ENCODE measurements around the gene ERCC2. TPM values are rescaled to one million over a fixed set of nuclear protein-coding genes. Genes with fewer than 3 reads are reported as not detected.
A peak's percentile ranks its signal among the peaks of the same experiment; 100 is the strongest.

The ERCC2 gene
- total RNA-seq, 2 donors from 2014 or later, result 87.9 to 105 TPM

DNA sequence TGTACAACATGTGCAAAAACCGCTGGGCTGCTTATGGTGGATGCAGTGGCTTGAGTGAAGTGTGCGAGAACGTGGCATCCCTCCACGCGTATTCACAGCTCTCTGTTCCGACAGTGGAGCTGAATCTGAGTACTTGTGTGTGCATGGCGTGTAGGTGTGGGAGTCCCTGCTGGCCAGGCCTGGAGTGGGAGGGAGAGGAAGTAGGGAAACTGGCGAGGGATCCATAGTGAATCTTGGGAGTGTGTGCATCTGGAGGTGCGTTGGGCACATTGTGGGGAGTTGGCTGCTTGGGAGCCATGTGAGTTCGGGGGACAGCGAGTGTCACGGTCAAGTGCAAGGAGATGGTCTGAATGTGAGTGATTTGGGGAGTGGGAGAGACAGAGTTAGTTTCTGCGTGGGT, 27.5 kb downstream of the ERCC2 start:
- Mint-ChIP-seq H3K27me3 (ENCODE audit: insufficient read depth) (peaks cover 11% of the 10 kb centered on the region), H3K9me3 (no peaks in the 10 kb centered on the region), H3K27ac (no peak overlapping the region), H3K36me3 (ENCODE audit: low read depth) (no peaks in the 10 kb centered on the region), H3K4me3 (no peak overlapping the region), H3K4me1 (no peaks in the 10 kb centered on the region)
- no peaks in the 10 kb centered on the region for H3K36me3 ChIP-seq (ENCODE audit: control insufficient read depth, insufficient read depth, low read length)
- H3K9me3 ChIP-seq (ENCODE audit: control insufficient read depth, low read length), result no peaks in the 10 kb centered on the region
- no peak for DNase-seq
- H3K4me3 ChIP-seq (ENCODE audit: low read length), result no peak overlapping the region
- no peak for TF ChIP-seq CTCF (conservative IDR thresholded peaks at IDR 0.05)
- H3K27ac ChIP-seq (ENCODE audit: low read depth, low read length), result no peak overlapping the region
- no peaks in the 10 kb centered on the region for H3K4me1 ChIP-seq (ENCODE audit: control insufficient read depth, insufficient read depth, low read length)
- no peak overlapping the region for H3K9ac ChIP-seq (ENCODE audit: extremely low read depth, low read length, poor library complexity, severe bottlenecking)
- H3K27me3 ChIP-seq (ENCODE audit: control insufficient read depth, insufficient read depth, low read length, poor library complexity, severe bottlenecking), result peaks cover 20% of the 10 kb centered on the region
- 88 to 90% methylated on average over 10 to 12 of the region's 13 CpGs for WGBS, 2 experiments (ENCODE audit: insufficient coverage in 1 of 2, insufficient read length in 1 of 2)

- Mint-ChIP-seq H3K4me3 (no peak overlapping the region), H3K9me3 (no peaks in the 10 kb centered on the region), H3K4me1 (peaks cover 4% of the 10 kb centered on the region), H3K27me3 (ENCODE audit: insufficient read depth) (peaks cover 13% of the 10 kb centered on the region), H3K27ac (no peak overlapping the region), H3K36me3 (ENCODE audit: low read depth) (no peaks in the 10 kb centered on the region)
- H3K9ac ChIP-seq (ENCODE audit: extremely low read depth, low read length, poor library complexity, severe bottlenecking), result peak overlapping the region; percentile 25
- peak; percentile 81 for DNase-seq
- no peaks in the 10 kb centered on the region for H3K4me1 ChIP-seq (ENCODE audit: control insufficient read depth, insufficient read depth, low read length)
- no peaks in the 10 kb centered on the region for H3K9me3 ChIP-seq (ENCODE audit: control insufficient read depth, low read length)
- no peaks in the 10 kb centered on the region for H3K36me3 ChIP-seq (ENCODE audit: control insufficient read depth, insufficient read depth, low read length)
- no peak for TF ChIP-seq CTCF (conservative IDR thresholded peaks at IDR 0.05)
- no peak overlapping the region for H3K27ac ChIP-seq (ENCODE audit: low read depth, low read length)
- 28 to 42% methylated on average over 11 to 25 of the region's 25 CpGs for WGBS, 2 experiments (ENCODE audit: insufficient coverage in 1 of 2, insufficient read length in 1 of 2)
- H3K4me3 ChIP-seq (ENCODE audit: low read length), result peak overlapping the region; percentile 70
- H3K27me3 ChIP-seq (ENCODE audit: control insufficient read depth, insufficient read depth, low read length, poor library complexity, severe bottlenecking), result peaks cover 20% of the 10 kb centered on the region
Measured at GRCh38 chr19:45340899-45341453, 29.4 kb downstream of the ERCC2 start.

- no peaks in the 10 kb centered on the region for H3K4me1 ChIP-seq (ENCODE audit: control insufficient read depth, insufficient read depth, low read length)
- no peaks in the 10 kb centered on the region for H3K36me3 ChIP-seq (ENCODE audit: control insufficient read depth, insufficient read depth, low read length)
- no peaks in the 10 kb centered on the region for H3K9me3 ChIP-seq (ENCODE audit: control insufficient read depth, low read length)
- Mint-ChIP-seq H3K27me3 (ENCODE audit: insufficient read depth) (peaks cover 13% of the 10 kb centered on the region), H3K4me1 (peaks cover 4% of the 10 kb centered on the region), H3K9me3 (no peaks in the 10 kb centered on the region), H3K27ac (no peak within 1 kb of the TSS), H3K4me3 (no peak within 1 kb of the TSS), H3K36me3 (ENCODE audit: low read depth) (no peaks in the 10 kb centered on the region)
- H3K9ac ChIP-seq (ENCODE audit: extremely low read depth, low read length, poor library complexity, severe bottlenecking), result peak within 1 kb of the TSS; percentile 25
- DNase-seq, result peak; percentile 90
- H3K27ac ChIP-seq (ENCODE audit: low read depth, low read length), result no peak within 1 kb of the TSS
- TF ChIP-seq CTCF (conservative IDR thresholded peaks at IDR 0.05), result no peak
- peaks cover 20% of the 10 kb centered on the region for H3K27me3 ChIP-seq (ENCODE audit: control insufficient read depth, insufficient read depth, low read length, poor library complexity, severe bottlenecking)
- peak within 1 kb of the TSS; percentile 70 for H3K4me3 ChIP-seq (ENCODE audit: low read length)
- WGBS, 2 experiments (ENCODE audit: insufficient coverage in 1 of 2, insufficient read length in 1 of 2), result 13 to 23% methylated on average over 33 to 50 of the region's 50 CpGs
Measured at GRCh38 chr19:45340232-45340898, 30.0 kb downstream of the ERCC2 start, which contains the start of gene KLC3. KLC3 (plus strand) TSS chr19:45340750; CDS start chr19:45345542, 4,792 bp downstream.
